CD4-positive, alpha-beta T cell treated with Interferon gamma for 1 hour (primary cell): ENCODE results near the gene ZNF579.
"Not testable (repeated sequence)": the region's sequence is repeated elsewhere in the genome, so short reads cannot be mapped to it uniquely, and the experiment has no call there.

ENCODE experiments used
- DNase-seq: peaks from one replicate; pipeline ENCODE4 v3.0.0-alpha.2; 2020

Gene ZNF579

DNA sequence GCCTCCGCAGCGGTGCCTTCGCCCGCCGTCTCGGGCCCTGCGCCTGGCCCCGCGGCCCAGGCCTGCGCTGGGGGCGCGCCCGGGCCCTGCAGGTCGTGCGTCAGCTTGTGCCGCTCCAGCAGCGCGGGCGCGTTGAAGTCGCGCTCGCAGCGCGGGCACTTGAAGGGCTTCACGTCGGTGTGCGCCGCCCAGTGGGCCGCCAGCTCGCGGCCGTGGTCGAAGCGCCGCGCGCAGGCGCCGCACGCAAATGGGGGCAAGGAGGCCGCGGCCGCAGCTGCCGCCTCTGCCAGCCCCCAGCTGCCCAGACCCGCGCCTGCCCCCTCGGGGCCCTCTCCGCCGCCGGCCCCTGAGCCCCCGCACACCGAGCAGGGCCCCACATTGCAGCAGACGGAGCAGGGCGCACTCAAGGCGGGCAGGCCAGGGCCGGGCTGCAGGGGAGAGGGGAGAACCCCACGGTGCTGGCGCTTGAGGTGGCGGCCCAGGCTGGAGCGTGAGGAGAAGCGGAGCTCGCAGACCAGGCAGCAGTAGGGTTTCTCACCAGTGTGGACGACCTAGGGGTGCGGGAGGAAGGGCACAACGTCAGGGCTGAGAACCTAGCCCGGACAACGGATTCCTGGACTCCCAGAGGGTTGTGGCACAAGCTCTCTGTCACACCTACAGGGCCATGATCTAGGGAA, 12.6 kb upstream of the ZNF579 start:
- no peak for DNase-seq

- DNase-seq, result no peak
Observed at GRCh38 chr19:55592391-55593090, 11.9 kb upstream of the ZNF579 start.

DNA sequence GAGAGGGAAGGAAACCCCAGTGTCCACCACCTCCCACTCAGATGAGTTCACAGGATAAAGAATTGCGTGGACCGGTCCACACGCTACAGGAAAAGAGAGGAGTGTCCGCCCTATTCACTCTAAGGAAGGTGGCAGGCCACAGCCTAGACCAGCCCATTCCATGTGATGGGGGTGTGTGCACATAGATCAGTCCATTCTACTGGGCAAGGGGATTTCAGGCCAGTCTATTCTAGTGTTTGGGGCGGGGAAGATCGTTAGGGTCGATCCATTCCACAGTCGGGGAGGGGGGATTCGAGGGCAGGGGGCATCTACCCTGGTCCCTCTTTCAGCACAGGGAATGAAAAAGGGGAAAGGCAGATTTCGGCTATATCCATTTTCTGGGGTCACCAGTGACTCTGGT, 10.9 kb upstream of the ZNF579 start:
- no peak for DNase-seq

DNA sequence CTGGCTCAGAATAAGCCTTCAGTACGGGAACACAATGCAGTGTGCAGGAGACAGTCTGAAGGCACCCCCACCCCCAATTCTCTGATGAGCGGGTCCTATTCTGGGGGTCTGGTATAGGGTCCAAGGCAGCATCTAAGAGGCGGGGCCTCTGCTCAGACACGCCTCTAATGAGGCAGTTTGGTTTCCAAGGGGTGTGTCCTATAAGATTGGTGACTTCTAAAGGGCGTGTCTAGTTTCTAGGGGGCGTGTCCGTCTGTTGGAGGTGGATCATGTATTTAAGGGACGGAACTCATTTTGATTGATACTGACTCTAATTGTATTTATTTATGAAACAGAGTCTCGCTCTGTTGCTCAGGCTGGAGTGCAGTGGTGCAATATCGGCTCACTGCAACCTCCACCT, 10.0 kb upstream of the ZNF579 start:
- DNase-seq, result no peak

DNA sequence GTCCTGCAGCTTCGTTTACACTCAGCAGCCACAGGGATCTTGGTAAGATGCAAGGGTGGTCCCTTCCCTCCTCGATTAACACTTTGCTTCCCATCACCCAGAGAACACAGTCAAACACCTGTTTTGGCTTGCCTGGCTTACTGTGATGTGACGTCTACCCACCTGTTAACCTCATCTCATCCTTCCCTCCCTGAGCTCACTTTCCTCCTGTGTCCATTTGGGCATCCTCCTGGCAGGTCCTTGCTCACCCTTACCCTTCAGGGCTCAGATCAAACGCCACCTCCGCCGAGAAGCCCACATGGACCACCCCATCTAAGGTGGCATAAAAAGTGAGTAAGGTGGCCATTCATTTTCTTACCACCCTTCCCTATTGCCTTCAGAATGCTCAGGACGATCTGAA, 9.5 kb upstream of the ZNF579 start:
- no peak for DNase-seq

DNA sequence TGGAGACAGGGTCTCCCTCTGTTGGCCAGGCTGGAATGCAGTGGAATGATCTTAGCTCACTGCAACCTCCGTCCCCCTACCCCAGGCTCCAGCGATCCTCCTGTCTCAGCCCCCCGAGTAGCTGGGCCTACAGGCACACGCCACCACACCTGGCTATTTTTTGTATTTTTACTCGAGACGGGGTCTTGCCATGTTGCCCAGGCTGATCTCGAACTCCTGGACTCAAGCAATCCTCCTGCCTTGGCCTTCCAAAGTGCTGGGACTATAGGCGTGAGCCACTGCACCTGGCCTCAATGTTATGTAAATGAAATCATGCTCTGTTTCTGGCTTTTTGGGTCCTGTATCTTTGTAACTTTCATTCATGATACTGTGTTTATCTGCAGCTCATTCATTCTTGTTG, 8.1 kb upstream of the ZNF579 start:
- DNase-seq, result no peak

DNA sequence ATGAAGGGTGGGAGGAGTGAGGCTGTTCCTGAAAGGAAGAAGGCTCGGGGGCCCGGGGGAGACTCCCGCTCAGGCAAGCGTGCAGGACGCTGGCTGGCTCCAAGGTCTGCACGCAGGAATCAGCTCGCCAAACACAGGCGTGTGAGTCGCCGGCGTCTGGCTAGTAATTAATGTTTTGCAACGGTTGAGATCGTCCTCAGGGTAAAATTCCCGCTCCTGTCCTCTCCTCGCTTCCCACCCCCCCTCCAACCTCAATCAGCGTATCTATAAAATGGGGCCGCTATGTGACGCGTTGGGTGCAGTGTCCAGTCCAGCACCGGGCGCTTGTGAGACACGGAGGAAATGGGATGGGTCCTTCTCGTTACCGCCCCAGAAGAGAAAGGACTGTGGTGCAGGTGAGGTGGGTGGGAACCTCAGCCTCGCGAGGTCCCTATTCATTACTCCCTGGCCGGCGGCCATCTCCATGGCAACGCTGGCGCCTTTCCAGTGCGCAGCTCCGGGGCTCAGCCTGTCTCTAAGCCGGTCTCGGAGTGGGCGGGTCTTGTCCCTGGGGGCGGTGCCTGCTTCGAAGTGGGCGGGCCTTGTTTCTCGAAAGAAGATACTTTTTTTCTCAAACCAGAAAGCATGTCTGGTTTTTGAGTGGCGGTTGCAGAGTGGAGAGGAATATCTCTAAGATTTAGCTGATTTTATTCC, 6.5 kb upstream of the ZNF579 start:
- peak; percentile 93 for DNase-seq

- peak; percentile 41 for DNase-seq
Observed at GRCh38 chr19:55585658-55586339, 5.2 kb upstream of the ZNF579 start.

- no peak for DNase-seq
Observed at GRCh38 chr19:55584871-55585270, 4.2 kb upstream of the ZNF579 start.

DNA sequence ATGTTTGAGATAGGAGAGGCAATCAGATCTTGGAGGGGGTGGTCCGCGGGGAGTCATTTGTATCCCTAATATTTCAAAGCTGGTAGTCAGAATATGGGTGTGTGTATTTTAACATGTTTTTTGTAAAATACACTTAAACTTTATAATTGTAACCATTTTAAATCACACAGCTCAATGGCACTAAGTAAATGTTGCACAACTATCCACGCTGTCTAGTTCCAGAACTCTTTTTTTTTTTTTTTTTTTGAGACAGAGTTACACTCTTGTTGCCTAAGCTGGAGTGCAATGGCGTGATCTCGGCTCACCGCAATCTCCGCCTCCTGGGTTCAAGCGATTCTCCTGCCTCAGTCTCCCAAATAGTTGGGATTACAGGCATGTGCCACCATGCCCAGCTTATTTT, 3.2 kb upstream of the ZNF579 start:
- DNase-seq, result not testable (repeated sequence)

DNA sequence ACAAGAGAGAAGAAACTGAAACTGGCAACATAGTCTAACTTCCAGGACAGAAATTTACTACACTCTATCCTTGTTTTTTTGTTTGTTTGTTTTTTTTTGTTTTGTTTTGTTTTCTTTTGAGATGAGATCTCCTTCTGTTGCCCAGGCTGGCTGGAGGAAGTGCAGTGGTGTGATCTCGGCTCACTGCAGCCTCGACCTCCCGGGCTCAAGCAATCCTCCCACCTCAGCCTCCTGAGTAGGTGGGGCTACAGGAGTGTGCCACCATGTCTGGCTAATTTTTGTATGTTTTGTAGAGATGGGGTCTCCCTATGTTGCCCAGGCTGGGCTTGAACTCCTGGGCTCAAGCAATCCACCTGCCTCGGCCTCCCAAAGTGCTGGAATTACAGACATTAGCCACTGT, 1.6 kb upstream of the ZNF579 start:
- DNase-seq, result not testable (repeated sequence)

DNA sequence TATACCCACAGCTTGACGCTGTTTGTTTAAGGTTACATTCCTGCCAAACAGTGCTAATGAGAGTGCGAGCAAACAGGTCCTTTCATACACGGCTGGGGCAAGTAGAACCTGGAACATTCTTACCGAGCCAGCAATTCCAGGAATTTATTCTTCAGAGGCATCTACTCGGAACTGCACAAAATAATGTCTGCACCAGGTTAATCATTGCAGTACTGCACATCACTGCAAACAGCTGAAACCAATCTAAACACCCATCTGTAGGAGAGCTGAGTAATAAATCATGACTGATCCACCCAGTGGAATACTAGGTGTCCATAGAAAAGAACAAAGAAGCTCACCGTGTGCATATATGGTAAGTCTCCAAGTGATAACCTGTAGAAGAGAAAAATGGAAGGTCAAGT, 1.2 kb upstream of the ZNF579 start:
- DNase-seq, result no peak

DNA sequence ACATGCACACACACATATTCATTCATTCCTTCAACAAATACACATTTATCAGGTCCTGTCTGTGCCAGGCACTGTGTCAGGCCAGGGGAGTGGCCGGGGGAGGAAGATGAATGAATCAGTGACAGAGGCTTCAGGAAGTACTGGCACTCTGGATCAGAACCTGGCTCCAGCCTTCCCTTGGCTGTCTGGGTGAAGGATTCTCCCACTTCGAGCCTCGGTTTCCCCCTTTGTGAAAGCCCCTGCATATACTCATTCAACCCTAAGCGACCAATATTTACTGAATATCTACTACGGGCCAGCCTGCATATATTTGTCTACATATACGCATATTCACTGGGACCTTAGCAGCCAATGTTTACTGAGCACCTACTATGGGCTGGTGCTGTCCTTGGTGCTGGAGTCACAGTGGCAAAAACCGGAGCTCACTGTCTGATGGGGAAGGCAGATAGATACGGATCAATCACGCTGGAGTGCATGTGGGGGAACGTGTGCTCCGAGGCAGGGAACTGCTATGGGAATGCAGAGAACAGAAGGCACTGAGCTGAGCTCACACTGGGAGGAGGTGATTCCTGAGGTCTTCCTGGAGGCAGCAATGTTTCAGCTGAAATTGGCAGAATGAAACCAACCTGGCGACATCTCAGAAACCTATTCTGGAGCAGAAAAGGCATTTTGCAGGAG, 636 bp upstream of the ZNF579 start:
- DNase-seq, result no peak

- no peak for DNase-seq
Observed at GRCh38 chr19:55579766-55580621, 654 bp downstream of the ZNF579 start.

DNA sequence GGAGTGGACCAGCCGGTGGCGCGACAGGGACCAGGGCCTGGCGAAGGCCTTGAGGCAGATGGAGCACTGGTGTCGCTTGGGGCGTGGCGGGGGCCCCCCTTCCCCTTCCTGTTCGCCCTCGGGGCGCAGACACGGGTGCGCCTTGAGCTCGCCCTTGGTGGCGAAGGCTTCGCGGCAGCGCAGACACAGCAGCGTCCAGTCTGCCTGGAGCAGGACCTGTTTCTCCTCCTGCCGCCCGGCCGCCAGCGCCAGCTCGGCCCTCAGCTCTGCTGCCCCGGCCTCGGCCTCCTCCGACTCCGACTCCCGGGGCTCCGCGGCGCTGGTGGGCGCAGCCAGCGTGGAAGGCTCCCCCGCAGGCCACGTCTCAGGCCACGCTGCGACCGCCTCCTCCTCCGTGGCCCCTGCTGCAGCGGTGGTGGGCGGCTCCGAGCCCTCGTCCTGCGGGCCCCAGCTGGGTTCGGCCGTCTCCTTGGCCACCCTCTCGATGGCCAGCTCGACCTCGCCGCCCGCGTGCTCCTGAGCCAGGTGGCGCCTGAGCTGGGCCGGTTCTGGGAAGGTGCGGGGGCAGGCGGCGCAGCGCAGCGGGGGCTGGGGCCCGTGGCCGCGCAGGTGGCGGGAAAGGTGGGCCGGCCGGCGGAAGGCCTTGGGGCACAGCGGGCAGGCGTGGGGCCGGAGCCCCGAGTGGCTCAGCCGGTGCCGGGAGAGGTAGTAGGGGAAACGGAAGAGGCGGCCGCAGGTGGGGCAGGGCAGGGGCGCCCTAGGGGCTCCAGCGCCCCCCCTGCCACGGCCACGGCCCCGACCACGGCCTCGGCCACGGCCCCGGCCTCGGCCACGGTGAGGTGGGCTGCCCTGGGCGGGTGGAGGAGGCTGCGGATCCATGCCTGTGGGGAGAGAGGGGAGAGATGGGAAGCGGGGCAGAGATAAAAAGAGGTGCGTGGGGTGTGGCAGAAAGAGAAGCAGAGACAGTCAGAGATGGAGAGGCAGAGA, 1.6 kb downstream of the ZNF579 start:
- DNase-seq, result no peak

DNA sequence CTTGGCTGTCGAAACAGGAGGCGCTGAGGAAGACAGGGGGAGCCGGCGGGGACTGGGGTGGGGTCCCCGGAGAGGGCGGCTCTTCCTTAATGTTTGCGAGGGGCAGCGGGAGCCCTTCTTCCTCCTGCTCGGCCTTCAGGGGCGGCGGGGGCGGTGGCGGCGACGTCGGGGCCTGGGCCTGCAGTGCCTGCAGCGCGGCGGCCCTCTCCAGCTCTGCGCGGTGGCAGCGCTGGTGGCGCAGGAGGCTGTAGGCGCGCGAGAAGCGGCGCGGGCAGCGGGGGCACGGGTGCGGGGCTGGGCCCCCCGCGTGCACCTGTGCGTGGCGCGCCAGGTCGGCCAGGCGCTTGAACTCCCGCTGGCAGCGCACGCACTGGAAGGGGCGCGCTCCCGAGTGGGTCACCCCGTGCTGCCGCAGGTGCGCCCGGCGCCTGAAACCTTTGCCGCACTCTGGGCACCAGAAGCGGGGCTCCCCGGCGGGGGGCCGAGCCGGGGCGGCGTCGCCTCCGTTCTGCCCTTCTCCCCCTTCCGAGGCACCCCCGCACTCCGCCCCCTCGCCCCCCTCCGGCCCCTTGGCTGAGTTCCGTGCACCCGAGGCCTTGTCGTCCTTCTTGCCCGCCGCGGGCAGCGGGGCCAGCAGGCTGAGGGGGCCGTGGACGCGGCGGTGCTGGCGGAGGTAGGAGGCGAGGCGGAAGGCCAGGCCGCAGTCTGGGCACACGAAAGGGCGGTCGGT, 2.5 kb downstream of the ZNF579 start:
- no peak for DNase-seq

DNA sequence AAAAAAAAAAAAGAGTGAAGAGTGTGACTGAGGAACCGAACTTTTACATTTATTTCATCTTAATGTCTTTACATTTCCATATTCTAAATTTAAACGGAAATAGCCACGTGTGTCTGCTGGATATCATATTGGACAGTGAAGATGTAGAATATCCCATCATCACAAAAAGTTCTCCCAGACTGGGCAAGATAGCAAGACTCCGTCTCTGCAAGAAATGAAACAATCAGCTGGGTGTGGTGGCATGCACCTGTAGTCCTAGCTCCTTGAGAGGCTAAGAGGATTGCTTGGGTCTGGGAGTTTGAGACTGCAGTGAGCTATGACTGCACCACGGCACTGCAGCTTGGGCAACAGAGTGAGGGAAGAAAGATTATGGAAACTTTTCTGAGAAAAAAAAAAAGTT, 3.9 kb downstream of the ZNF579 start:
- DNase-seq, result no peak

- not testable (repeated sequence) for DNase-seq
Observed at GRCh38 chr19:55573929-55574328, 6.7 kb downstream of the ZNF579 start.

GRCh38 chr19:55569477-55569876, 11.2 kb downstream of the ZNF579 start:
- DNase-seq, result not testable (repeated sequence)
